ENCODE data around the gene LGALS3BP. TPM values are rescaled to one million over a fixed set of nuclear protein-coding genes. Genes with fewer than 3 reads are reported as not detected.
A peak's percentile ranks its signal among the peaks of the same experiment; 100 is the strongest.

Gene LGALS3BP
- total and polyA plus RNA-seq, 2 of the 13 experiments (the other 11 are each of a cell fraction or from before 2014, with no cell fraction given): 137 to 332 TPM

DNA sequence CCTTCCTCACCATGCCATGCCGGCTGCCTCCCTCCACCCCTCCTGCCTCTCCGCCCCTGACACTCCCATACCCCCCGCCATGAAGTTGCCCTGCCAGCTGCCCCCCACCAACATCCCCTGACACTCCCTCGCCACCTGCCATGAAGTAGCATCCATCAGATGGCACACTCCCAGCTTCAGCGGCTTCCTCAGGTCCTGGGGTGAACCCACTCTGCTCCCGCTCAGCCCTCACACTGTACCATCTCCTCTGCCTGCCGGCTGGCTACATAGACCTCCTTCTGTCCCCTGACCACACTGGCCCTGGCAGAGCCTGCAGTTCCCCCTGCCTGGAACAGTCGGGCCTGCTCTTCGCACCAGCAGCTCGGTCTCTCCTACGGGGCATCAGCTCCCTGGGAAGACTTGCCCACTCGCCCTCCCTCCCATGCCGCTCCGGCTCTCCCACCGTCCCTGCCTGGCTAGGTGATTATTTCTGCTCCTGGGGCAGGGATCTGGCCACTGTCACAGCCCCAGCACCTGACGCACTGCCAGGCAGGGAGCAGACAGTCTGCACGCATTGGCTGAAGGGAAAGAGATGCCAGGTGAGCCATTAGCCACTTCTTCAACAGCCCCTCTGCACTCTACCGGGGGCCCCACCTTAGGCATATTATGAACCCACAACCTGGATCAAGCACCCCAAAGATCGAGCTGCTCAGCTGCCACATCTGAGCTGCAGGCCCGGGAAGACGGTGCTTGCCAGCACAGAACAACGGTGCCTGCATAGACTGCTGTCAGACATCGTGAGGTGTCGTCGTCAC lies 20.9 kb upstream of the LGALS3BP start:
- Histone ChIP-seq H3K4me2 (ENCODE audit: low read depth, low read length) (no peak overlapping the region), H3K27me3 (ENCODE audit: control insufficient read depth in 1 of 2, insufficient read depth in 2 of 2, low read length in 2 of 2) (no peaks in the 10 kb centered on the region), H3K27ac (ENCODE audit: extremely low read length, insufficient read depth, low read length) (no peak overlapping the region), H3K79me2 (ENCODE audit: insufficient read depth, low read length) (peaks cover 34% of the 10 kb centered on the region), H3K9me3 (ENCODE audit: low read length) (no peaks in the 10 kb centered on the region), H4K20me1 (ENCODE audit: insufficient read depth, low read length) (no peaks in the 10 kb centered on the region; the same call in 1 of the 2 replicates), H3K4me1 (ENCODE audit: insufficient read depth, low read length) (peaks cover 20% of the 10 kb centered on the region), H3K9ac (ENCODE audit: insufficient read depth, low read depth, low read length) (no peak overlapping the region), H2AFZ (ENCODE audit: low read length) (no peak overlapping the region), H3K4me3 (replicated peaks in 1 of 3; ENCODE audit: insufficient read depth in 1 of 3, low read depth in 2 of 3, low read length in 3 of 3) (no peak overlapping the region), H3K36me3 (replicated peaks in 1 of 2; ENCODE audit: control insufficient read depth in 1 of 2, insufficient read depth in 2 of 2, low read length in 2 of 2) (peaks cover 26 to 54% of the 10 kb centered on the region in 2 experiments)
- ChIA-PET CTCF (ENCODE audit: low intra/inter-chr PET ratio, low total read pairs) (no interaction called here), POLR2A (no interaction called here)
- no TSS peak for BruUV-seq (replicated peaks)
- ATAC-seq (no peak), FAIRE-seq (no peak), DNase-seq (ENCODE audit: low spot score) (no peak)
- in situ Hi-C loops (cut with HindIII; ENCODE audit: extremely low pct_ligation_motif_present, low pct_unique_long_range_greater_than_20kb) (no loop called here), intact Hi-C loops (cut with micrococcal nuclease; ENCODE audit: unreplicated experiment) (no loop called here)
- 98% methylated on average over 24 of the region's 25 CpGs for WGBS (ENCODE audit: low lambda C conversion rate)
- TF ChIP-seq, protein P1, sequence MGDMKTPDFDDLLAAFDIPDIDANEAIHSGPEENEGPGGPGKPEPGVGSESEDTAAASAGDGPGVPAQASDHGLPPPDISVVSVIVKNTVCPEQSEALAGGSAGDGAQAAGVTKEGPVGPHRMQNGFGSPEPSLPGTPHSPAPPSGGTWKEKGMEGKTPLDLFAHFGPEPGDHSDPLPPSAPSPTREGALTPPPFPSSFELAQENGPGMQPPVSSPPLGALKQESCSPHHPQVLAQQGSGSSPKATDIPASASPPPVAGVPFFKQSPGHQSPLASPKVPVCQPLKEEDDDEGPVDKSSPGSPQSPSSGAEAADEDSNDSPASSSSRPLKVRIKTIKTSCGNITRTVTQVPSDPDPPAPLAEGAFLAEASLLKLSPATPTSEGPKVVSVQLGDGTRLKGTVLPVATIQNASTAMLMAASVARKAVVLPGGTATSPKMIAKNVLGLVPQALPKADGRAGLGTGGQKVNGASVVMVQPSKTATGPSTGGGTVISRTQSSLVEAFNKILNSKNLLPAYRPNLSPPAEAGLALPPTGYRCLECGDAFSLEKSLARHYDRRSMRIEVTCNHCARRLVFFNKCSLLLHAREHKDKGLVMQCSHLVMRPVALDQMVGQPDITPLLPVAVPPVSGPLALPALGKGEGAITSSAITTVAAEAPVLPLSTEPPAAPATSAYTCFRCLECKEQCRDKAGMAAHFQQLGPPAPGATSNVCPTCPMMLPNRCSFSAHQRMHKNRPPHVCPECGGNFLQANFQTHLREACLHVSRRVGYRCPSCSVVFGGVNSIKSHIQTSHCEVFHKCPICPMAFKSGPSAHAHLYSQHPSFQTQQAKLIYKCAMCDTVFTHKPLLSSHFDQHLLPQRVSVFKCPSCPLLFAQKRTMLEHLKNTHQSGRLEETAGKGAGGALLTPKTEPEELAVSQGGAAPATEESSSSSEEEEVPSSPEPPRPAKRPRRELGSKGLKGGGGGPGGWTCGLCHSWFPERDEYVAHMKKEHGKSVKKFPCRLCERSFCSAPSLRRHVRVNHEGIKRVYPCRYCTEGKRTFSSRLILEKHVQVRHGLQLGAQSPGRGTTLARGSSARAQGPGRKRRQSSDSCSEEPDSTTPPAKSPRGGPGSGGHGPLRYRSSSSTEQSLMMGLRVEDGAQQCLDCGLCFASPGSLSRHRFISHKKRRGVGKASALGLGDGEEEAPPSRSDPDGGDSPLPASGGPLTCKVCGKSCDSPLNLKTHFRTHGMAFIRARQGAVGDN (CRISPR knock-in tag; IDR thresholded peaks at IDR 0.05): peak; percentile 14; the same call in 1 of the 2 replicates
- TF ChIP-seq GTF3A (CRISPR knock-in tag; conservative IDR thresholded peaks at IDR 0.05): no peak
- no peak for TF ChIP-seq ZNF792 (CRISPR knock-in tag; IDR thresholded peaks at IDR 0.05)

Measured in HepG2 (cell line).